ENCODE measurements around the gene GPANK1. TPM values are rescaled to one million over a fixed set of nuclear protein-coding genes. Genes with fewer than 3 reads are reported as not detected.

Gene GPANK1
- total RNA-seq, 2 donors from 2014 or later = 19.7 to 28.1 TPM

GRCh38 chr6:31663961-31664789 lies 622 bp downstream of the GPANK1 start:
- TF ChIP-seq, protein P1, sequence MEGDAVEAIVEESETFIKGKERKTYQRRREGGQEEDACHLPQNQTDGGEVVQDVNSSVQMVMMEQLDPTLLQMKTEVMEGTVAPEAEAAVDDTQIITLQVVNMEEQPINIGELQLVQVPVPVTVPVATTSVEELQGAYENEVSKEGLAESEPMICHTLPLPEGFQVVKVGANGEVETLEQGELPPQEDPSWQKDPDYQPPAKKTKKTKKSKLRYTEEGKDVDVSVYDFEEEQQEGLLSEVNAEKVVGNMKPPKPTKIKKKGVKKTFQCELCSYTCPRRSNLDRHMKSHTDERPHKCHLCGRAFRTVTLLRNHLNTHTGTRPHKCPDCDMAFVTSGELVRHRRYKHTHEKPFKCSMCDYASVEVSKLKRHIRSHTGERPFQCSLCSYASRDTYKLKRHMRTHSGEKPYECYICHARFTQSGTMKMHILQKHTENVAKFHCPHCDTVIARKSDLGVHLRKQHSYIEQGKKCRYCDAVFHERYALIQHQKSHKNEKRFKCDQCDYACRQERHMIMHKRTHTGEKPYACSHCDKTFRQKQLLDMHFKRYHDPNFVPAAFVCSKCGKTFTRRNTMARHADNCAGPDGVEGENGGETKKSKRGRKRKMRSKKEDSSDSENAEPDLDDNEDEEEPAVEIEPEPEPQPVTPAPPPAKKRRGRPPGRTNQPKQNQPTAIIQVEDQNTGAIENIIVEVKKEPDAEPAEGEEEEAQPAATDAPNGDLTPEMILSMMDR (IDR thresholded peaks at IDR 0.05) = no peak
- no peak for TF ChIP-seq POLR2A (IDR thresholded peaks at IDR 0.05)
- H3K36me3 ChIP-seq = peaks cover 7 to 15% of the 10 kb centered on the region in 2 donors

GRCh38 chr6:31663126-31663960 lies 1.5 kb downstream of the GPANK1 start:
- no peak for DNase-seq (ENCODE audit: low spot score)
- no peaks in the 10 kb centered on the region for H3K27me3 ChIP-seq (replicated peaks; ENCODE audit: insufficient read depth)
- peak overlapping the region; percentile 65 to 92 for H3K4me3 ChIP-seq
- H3K27ac ChIP-seq = peak overlapping the region; percentile 94 to 96
- H3K9me3 ChIP-seq = no peaks in the 10 kb centered on the region
- H3K36me3 ChIP-seq = peaks cover under 1 to 7% of the 10 kb centered on the region in 2 donors
- 46% methylated on average over 9 of the region's 9 CpGs for WGBS
- intact Hi-C loops (cut with DNase I) = no loop called here
- TF ChIP-seq, protein P1 (IDR thresholded peaks at IDR 0.05) = no peak
- TF ChIP-seq POLR2AphosphoS5 (IDR thresholded peaks at IDR 0.05) = no peak
- TF ChIP-seq POLR2A (IDR thresholded peaks at IDR 0.05) = no peak
- peaks cover 31% of the 10 kb centered on the region for H3K4me1 ChIP-seq (replicated peaks)

More at GRCh38 chr6:31663961-31664789, 622 bp downstream of the GPANK1 start:
- peaks cover 23% of the 10 kb centered on the region for H3K4me1 ChIP-seq (replicated peaks)
- H3K9me3 ChIP-seq = no peaks in the 10 kb centered on the region
- 12% methylated on average over 17 of the region's 17 CpGs for WGBS
- peak overlapping the region; percentile 94 to 96 for H3K27ac ChIP-seq
- H3K4me3 ChIP-seq = peak overlapping the region; percentile 65 to 92
- DNase-seq (ENCODE audit: low spot score) = no peak
- intact Hi-C loops (cut with DNase I) = no loop called here
- H3K27me3 ChIP-seq (replicated peaks; ENCODE audit: insufficient read depth) = no peaks in the 10 kb centered on the region

DNA sequence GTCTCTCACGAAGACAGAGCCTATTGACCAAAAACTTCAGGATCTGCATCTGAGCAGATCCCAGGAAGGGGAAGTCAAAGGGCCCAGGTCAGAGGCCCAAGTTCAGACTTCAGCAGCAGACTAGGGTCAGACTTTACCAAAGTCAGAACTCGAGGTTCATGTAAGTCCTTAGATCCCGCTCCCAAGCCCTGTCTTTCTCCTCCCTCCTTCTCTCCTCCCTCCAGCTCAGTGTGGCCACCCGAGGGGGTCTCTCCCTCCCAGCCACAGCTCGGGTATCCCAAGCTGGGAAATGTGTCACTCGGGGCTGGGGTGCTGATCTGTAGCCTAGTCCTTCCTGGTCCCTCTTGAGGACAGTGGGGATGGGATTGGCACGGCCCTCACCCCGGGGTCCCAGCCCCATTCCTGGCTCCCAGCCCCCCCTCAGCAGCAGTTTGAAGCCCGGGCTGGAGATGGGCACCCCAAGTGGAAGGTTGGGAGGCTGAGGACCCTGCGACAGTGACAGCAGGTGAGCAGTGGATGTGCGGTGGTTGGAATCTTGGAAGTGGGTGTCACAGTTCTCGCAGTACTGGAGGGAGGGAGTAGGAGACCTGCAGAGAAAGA lies 2.6 kb downstream of the GPANK1 start:
- no peaks in the 10 kb centered on the region for H3K36me3 ChIP-seq
- no peak for DNase-seq (ENCODE audit: low spot score)
- H3K9me3 ChIP-seq = no peaks in the 10 kb centered on the region
- TF ChIP-seq POLR2AphosphoS5 (IDR thresholded peaks at IDR 0.05) (no peak), POLR2A (IDR thresholded peaks at IDR 0.05) (no peak)
- TF ChIP-seq, protein P1 (IDR thresholded peaks at IDR 0.05) = no peak
- H3K27ac ChIP-seq = no peak overlapping the region
- no peak overlapping the region for H3K4me3 ChIP-seq
- intact Hi-C loops (cut with DNase I) = no loop called here
- WGBS = 83% methylated on average over 12 of the region's 12 CpGs
- H3K27me3 ChIP-seq (replicated peaks; ENCODE audit: insufficient read depth) = no peaks in the 10 kb centered on the region
- peaks cover 30% of the 10 kb centered on the region for H3K4me1 ChIP-seq (replicated peaks)

GRCh38 chr6:31661262-31662123 lies 3.3 kb downstream of the GPANK1 start:
- TF ChIP-seq, protein P1 (IDR thresholded peaks at IDR 0.05) = no peak
- no peak for TF ChIP-seq POLR2AphosphoS5 (IDR thresholded peaks at IDR 0.05)
- TF ChIP-seq POLR2A (IDR thresholded peaks at IDR 0.05) = no peak
- Histone ChIP-seq H3K27ac (peak overlapping the region; percentile 76 to 87), H3K9me3 (no peaks in the 10 kb centered on the region), H3K36me3 (no peaks in the 10 kb centered on the region), H3K27me3 (replicated peaks; ENCODE audit: insufficient read depth) (no peaks in the 10 kb centered on the region), H3K4me1 (replicated peaks) (peaks cover 24% of the 10 kb centered on the region), H3K4me3 (peak overlapping the region in 1 of 2 donors; percentile 58)
- DNase-seq (ENCODE audit: low spot score) = no peak
- 82% methylated on average over 12 of the region's 12 CpGs for WGBS
- intact Hi-C loops (cut with DNase I) = no loop called here

Measured in prostate gland (tissue), 2 donors.